ENCODE measurements around the gene OTUD5. TPM values are rescaled to one million over a fixed set of nuclear protein-coding genes. Genes with fewer than 3 reads are reported as not detected.

OTUD5 gene
- total and polyA plus RNA-seq, 10 donors, result 29.6 to 65.8 (median 55.1) TPM

- Histone ChIP-seq H3K4me1 (peaks cover 8 to 72% (median 44%) of the 10 kb centered on the region in 6 donors), H3K27ac (peak overlapping the region; percentile 70 to 98 (median 96)), H3K36me3 (peaks cover 0 to 27% (median 2%) of the 10 kb centered on the region in 6 donors), H3K27me3 (replicated peaks in 1 of 7) (no peaks in the 10 kb centered on the region), H3K9me3 (no peaks in the 10 kb centered on the region), H3K4me3 (peak overlapping the region; percentile 10 to 82 (median 58))
- intact Hi-C loops (cut with DNase I; ENCODE audit: low total_unique reads), result no loop called here
- DNase-seq, result peak; percentile 83
- 0 to 50% (median 2%) methylated on average over 11 to 21 of the region's 21 CpGs for WGBS, 5 donors
- TF ChIP-seq POLR2A (IDR thresholded peaks at IDR 0.05), result no peak
- TF ChIP-seq CTCF (IDR thresholded peaks at IDR 0.05 in 8 of 11, conservative IDR thresholded peaks at IDR 0.05 in 3 of 11), result no peak
- no peak for TF ChIP-seq POLR2AphosphoS5 (IDR thresholded peaks at IDR 0.05)
Observed at GRCh38 chrX:48958635-48959094, 1.3 kb upstream of the OTUD5 start.

- Histone ChIP-seq H3K27me3 (replicated peaks in 1 of 7) (no peaks in the 10 kb centered on the region), H3K4me1 (peaks cover 8 to 75% (median 51%) of the 10 kb centered on the region in 6 donors), H3K9me3 (no peaks in the 10 kb centered on the region), H3K36me3 (peaks cover 0 to 30% (median 2%) of the 10 kb centered on the region in 6 donors), H3K27ac (peak overlapping the region; percentile 70 to 98 (median 96)), H3K4me3 (peak overlapping the region; percentile 38 to 82 (median 60))
- intact Hi-C loops (cut with DNase I; ENCODE audit: low total_unique reads), result no loop called here
- WGBS, 5 donors, result 0 to 47% (median 0%) methylated on average over 33 to 66 of the region's 66 CpGs
- DNase-seq, result peak; percentile 96
- TF ChIP-seq POLR2AphosphoS5 (IDR thresholded peaks at IDR 0.05) (peak; percentile 85 to 89 (median 87)), POLR2A (IDR thresholded peaks at IDR 0.05) (peak in 2 of 3 donors; percentile 14 to 57), CTCF (IDR thresholded peaks at IDR 0.05 in 8 of 11, conservative IDR thresholded peaks at IDR 0.05 in 3 of 11) (peak in 4 of 11 experiments; percentile 10 to 30 (median 17))
Observed at GRCh38 chrX:48957827-48958634, 624 bp upstream of the OTUD5 start.

GRCh38 chrX:48956728-48957414 lies 536 bp downstream of the OTUD5 start:
- Histone ChIP-seq H3K4me3 (peak overlapping the region; percentile 50 to 82 (median 60)), H3K27ac (peak overlapping the region; percentile 32 to 98 (median 96)), H3K9me3 (no peaks in the 10 kb centered on the region), H3K4me1 (peaks cover 8 to 75% (median 57%) of the 10 kb centered on the region in 6 donors), H3K27me3 (replicated peaks in 1 of 7) (no peaks in the 10 kb centered on the region), H3K36me3 (peaks cover 0 to 30% (median 2%) of the 10 kb centered on the region in 6 donors)
- intact Hi-C loops (cut with DNase I; ENCODE audit: low total_unique reads), result no loop called here
- TF ChIP-seq POLR2A (IDR thresholded peaks at IDR 0.05) (no peak), POLR2AphosphoS5 (IDR thresholded peaks at IDR 0.05) (peak in 1 of 3 donors; percentile 7), CTCF (IDR thresholded peaks at IDR 0.05 in 8 of 11, conservative IDR thresholded peaks at IDR 0.05 in 3 of 11) (no peak)
- WGBS, 5 donors, result 1 to 59% (median 20%) methylated on average over 28 to 61 of the region's 61 CpGs; no CpG with 5 or more reads in 1 of the 5 donors
- peak; percentile 87 for DNase-seq
